GM19455 (cell line): Measurements from ENCODE around the gene SLC35E1.
"Not testable (repeated sequence)": the region's sequence is repeated elsewhere in the genome, so short reads cannot be mapped to it uniquely, and the experiment has no call there.

Experiments used
- ATAC-seq: cut with Tn5 transposase; IDR thresholded peaks from one replicate; pipeline ENCODE4 v1.9.1; 2021; ENCODE audit not compliant: unreplicated experiment

The SLC35E1 gene

DNA sequence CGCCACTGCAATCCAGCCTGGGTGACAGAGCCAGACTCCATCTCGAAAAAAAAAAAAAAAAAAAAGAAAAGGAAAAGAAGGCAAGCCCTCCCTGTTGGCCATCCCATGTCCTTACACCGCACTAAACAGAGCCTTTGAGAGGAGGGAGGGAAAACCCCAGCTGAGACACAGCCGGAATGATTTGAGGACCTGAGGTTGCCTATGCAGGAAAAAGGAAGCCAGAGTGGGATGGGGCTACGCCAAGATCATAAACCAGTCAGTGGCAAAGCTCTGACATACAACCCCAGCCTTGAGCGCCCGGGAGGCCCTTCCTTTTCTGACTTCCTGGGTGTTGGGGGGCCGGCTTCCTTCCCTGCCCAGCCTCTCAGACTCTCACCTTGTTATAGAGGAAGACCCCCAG, 17.4 kb downstream of the SLC35E1 start:
- no peak for ATAC-seq

DNA sequence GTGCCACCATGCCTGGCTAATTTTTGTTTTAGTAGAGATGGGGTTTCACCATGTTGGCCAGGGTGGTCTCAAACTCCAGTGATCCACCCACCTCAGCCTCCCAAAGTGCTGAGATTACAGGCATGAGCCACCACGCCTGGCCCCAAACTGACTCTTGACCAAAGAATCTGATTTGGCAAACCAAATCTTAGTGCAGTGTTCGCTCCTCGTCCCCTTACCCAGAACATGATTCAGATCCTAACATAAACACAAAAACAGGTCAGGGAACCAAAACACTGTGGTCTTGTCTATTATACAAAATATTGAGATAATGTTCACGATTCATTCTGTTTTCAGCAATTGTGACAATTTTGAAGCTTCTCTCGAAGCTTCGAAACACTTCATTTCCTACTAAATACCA, 20.3 kb downstream of the SLC35E1 start:
- ATAC-seq, result not testable (repeated sequence)

DNA sequence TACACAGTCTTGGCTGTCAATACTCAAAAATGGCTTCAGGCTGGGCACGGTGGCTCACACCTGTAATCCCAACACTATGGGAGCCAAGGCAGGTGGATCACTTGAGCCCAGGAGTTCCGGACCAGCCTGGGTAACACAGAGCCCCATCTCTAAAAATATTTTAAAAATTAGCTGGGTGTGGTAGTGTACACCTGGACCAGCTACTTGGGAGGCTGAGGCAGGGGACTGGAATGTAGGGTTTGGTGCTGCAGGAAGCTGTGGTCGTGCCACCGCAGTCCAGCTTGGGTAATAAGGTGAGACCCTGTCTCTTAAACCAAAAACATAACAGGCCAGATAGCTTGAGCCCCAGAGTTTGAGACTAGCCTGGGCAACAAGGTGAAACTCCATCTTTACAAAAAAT, 23.3 kb downstream of the SLC35E1 start:
- no peak for ATAC-seq

DNA sequence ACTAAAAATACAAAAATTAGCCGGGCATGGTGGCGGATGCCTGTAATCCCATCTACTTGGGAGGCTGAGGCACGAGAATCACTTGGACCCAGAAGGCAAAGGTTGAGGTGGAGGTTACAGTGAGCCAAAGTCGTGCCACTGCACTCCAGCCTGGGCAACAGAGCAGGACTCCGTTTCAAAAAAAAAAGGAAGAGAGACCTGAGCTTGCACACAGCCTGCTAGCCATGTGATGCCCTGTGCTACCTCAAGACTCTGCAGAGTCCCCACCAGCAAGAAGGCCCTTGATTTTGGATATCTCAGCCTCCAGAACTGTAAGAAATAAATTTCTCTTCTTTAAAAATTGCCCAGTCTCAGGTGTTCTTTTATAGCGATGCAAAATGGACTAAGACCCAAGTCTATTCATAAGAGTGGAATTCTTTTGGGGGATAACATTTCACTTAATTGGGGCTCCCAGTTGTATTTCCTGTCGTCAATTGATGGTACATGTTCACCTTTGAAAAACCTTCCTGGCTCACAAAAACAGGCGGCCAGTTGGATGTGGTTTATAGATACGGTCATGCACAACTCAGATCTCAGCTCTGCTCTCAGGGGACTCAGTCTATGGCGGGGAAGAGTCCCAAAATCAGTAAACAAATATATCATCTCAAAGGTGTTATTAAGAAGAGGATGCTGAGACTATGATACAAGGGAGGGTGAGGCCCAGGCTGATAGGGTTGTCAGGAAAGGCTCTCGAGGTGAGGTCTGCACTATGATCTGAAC, 27.6 kb downstream of the SLC35E1 start:
- no peak for ATAC-seq

DNA sequence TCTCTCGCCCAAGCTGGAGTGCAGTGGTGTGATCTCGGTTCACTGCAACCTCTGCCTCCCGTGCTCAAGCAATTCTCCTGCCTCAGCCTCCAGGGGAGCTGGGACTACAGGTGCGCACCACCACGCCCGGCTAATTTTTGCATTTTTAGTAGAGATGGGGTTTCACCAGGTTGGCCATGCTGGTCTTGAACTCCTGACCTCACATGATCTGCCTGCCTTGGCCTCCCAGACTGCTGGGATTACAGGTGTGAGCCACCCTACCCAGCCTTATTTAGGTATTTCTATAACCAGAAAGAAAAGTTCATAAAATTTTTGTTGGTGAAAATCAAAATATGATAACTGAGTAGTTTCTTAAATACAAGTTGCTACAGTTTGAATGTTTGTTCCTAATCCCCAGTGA, 28.5 kb downstream of the SLC35E1 start:
- not testable (repeated sequence) for ATAC-seq

DNA sequence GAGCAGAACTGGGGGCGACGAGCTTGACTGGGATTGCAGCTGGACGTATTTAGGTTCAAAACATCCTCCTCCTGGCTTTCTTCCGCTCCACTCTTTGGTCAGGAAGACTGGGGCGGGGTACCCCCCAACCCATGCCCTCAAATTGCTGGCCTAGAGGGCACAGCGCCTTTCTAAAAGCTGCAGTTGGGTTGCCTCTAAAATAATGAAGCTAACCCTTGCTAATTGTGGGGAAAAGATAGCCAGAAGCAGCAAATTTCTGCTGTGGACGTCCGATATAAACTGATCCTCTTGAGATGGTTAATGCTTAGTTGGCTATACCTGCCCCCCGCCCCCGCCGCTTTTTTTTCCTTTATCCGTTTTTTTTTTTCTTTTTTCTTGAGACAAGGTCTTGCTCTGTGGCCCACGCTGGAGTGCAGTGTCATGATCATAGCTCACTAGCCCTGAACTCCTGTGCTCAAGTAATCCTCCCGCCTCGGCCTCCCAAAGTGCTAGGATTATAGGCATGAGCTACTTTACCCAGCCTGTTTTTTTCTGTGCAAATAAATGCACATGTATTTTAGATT, 29.2 kb downstream of the SLC35E1 start:
- no peak for ATAC-seq

DNA sequence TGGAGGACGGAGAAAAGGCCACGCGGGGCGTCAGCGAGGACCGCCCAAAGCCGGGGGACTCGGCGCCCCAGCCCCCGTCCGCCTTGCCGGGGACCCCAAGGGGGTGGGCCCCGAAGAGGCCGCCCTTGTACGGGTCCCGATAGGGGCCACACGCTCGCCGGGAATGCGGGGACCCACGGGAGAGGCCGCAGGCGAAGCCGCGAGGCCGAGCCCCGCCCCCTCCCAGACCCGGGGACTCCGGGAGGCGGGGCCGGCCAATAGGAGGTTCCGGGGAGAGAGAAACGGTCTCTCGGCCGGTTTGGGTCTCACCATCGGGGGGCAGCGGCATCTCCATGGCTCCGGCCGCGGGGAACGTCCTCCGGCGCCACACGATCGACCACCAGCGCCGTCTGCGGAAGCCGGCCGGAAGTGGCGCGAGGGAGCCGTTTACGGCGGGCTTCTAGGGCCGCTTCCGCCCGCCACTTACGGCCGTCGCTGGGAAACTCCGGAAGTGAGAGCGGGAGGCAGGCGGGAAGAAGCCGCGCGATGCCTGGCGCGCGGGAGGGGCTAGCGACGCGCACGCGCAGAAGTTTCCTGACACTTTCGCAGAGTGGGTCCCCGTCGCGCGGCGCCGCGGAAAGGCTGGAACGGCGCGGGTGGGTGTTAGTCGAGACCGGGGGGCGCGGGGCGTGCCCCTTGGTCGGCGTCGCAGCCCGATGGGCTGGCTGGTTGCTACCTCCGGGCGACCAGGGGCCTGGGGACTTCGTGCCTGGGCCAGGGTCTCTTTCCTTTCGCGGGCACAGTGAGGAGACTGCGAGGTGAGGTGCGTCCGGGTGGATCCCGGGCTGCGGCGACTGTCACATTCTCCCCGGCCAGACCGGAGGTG, 29.9 kb downstream of the SLC35E1 start, which contains the start of gene CHERP:
Gene CHERP, minus strand, starts transcription at position 393 of the 865 bp plus-strand sequence. Its CDS starts 59 bp downstream, at position 334.
- peak; percentile 60 for ATAC-seq

DNA sequence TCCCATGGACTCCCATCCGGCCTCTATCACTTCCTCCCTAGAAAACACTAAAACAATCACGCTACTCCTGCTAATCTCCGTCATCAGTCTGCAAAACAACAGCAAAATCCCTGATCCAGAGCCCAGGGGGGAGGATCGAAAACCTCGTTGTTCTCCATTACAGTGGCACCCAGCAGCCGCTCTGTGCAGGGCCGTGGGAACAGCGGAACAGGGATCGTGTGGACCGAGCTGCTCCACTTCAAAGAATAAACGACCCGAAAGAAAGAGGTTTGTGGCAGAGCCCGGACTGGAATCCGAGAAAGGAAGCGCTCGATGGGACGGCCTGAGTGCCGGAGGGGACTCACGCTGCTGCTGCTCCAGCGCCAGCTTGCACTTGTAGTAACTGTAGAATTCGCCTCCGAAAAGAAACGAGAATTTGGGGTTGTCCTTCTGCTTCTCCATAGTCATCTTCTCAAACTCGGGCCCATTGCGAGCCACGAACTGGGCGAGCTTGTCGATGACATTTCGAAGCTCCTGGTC, 30.6 kb downstream of the SLC35E1 start:
- peak; percentile 6 for ATAC-seq

DNA sequence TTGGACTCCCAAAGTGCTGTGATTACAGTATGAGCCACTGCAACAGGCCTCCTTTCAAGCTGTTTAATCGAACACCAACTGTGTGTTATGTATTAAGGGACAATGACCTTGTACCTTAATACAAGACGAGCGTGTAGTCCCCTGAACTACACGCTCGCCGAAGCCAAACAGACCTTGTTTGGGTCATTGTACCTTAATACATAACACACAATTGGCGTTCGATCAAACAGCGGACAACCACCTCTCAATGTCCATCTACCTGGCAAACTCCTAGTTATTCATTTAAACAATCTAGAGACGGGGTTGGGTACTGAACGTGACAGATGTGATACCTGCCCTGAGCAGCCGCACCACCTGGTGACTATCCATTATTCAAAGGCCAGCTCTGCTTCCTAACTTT, 31.3 kb downstream of the SLC35E1 start:
- no peak for ATAC-seq

DNA sequence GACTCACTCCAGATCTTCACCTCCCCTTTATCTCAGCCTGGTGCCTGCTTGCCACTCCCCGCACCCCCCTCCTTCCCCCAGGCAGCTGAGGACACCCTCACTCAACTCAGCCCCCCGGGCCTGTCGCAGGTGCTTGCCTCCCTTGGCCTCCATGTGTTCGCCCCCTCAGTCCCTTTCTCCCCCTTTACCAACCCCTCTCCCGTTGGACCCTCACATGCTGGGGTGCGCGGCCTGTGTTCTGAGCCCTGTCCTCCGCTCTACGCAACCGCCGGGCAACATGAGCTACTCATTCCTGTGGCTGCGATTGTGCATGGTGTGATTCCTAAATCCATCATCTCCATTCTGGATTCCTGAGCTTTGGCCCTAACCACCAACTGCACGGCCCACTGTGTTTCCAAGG, 35.1 kb downstream of the SLC35E1 start:
- no peak for ATAC-seq

DNA sequence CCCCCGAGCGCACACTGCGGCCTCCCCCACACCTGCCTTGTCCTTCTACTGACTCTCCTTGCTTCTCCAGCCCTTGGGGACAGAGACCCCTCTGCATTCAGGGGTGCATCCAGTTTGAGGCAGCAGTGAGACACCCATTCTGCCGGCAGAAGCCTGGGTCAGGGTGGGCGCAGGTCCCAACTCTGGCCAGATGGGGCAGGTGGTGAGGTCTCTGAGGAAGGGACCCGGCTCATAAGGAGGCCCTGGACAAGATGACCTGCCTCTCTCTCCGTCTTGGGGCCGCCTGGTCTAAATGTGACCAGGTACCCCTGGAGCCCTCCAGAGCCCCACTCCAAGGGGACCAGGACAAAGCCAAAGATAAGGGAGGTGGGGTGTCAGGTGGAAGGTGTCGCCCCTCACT, 36.1 kb downstream of the SLC35E1 start:
- ATAC-seq, result no peak

DNA sequence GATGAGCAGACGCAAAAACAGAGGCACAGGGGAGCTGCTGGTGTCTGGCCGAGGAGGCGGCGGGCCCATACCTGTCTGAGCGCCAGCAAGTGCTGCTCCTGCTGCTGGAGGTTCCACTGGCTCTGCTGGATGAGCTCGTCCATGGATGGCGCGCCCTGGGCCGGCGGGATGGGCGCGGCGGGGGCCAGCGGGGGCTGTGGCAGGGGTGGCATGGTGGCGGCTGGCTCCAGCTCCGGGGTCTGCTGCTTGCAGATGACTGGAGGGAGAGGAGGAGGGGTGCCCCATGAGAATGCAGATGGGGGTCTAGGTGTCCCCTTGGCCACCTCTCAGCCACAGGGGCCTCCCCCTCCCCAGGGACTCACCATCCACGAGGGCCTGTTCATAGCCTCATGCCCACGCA, 36.8 kb downstream of the SLC35E1 start:
- ATAC-seq, result no peak

DNA sequence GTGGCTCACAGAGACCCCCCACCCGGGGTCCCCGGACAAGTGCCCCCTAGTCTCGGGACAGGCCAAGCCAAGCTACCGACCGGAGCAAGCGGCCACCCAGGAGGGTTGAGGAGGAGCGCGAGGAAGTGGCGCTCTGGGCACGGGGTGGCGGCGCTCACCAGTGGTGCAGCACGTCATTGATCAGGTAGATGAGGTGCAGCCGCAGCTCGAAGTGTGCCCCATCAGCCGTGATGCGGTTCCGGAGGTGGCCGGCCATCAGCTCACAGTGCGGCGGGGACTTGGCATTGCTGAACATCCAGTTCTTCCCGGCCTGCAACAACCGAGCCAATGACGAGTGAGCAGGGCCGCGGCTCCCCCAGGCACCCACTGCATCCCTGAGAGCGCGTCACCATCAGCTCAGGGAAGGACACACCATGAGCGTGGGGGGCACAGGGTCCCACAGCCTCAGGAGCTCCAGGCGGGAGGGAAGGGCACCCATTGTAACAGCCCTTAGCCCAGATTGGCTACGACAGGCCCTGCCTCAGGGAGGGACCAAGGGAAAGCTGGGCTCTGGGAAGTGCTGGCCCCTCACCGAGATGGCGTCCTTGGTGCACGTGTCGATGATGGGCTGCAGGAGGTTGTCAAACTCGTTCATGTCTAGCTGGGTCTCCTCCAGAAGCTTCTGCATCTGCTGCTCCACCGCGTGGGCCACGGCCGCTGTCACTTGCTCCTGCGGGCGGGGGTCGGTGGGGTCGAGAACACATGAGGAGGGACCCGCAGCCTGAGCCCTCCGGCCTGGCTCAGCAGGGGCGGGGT, 39.6 kb downstream of the SLC35E1 start:
- ATAC-seq, result no peak

DNA sequence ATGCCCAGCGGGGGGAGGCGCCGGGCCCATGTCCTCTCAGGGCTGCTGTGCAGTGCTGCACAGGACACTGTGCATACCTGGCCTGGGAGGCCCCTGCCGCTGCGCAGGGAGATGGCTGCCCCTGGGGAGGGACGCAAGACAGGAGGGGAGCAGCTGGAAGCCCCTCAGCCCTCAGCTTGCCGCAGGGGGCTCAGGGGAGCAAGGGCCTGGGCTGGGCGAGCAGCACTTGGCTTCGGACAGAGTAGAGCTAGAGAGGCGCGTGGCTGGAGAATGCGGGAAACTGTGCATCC, 40.9 kb downstream of the SLC35E1 start:
- ATAC-seq, result no peak

DNA sequence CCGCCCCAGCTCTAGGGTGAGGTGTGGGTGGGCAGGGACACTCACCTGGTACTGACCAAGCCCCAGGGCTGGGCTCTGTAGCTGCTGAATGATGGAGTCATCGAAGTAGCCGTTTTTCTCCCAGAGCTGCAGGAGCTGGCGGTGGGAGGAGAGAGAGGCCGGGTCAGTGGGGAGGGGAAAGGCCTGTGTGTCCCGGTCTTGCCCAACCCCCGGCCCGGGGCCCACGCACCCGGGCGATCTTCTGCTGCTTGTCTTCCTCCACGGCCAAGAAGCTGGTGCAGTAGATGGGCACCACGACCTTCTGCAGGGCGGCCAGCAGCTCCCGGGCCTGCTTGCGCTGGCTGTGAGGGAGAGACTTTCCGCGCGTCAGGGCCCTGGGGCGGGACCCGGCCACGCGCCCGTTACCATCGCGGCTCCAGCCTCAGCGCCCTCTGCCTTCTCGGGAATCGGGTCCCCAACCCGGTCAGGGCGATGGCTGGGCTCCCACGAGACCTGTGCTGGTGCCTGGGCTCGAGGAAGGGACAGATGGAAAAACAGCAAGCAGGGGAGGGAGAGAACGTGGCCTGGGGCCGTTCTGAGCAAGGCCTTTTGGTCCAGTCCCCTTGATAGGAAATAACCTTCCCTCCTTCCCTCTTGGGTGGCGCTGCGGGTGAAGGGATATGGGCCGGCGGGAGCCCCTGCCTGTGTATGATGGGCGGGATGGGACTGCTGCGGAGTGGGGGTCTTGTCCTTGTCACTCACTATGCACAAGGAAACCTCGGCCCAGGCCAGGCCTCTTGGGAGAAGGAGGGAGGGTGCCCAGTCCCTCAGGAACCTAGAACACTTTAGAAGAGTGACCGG, 41.5 kb downstream of the SLC35E1 start:
- ATAC-seq, result no peak

DNA sequence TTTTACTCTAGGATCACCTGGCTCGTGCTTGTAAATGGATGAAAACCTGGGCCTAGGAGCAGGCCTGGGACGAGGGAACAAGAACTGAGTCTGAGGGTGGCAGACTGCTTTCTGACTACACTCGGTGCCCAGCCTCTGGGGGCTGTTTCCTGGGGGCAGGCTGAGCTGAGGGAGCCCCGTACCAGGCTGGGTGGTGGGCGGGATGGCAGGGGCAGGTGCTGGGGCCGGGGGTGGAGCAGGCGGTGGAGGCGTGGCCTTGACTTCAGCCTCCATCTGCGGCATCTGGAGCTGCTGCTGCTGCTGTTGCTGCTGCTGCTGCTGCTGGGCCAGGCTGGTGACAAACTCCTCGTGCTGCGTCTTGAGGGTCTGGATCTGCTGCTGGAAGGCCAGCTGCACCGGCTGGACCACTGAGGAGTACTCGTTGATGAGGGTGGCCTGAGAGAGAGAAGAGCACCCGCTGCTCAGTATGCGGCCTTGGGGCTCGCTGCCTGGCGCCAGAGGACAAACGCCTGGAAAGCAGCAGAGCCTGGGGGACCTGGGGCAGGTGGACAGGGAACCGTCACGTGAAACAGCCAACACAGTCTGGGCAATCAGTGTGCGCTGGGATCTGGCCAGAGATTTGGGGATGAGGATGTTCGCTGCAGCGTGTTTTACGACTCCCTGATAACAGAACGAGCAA, 42.6 kb downstream of the SLC35E1 start:
- ATAC-seq, result no peak

DNA sequence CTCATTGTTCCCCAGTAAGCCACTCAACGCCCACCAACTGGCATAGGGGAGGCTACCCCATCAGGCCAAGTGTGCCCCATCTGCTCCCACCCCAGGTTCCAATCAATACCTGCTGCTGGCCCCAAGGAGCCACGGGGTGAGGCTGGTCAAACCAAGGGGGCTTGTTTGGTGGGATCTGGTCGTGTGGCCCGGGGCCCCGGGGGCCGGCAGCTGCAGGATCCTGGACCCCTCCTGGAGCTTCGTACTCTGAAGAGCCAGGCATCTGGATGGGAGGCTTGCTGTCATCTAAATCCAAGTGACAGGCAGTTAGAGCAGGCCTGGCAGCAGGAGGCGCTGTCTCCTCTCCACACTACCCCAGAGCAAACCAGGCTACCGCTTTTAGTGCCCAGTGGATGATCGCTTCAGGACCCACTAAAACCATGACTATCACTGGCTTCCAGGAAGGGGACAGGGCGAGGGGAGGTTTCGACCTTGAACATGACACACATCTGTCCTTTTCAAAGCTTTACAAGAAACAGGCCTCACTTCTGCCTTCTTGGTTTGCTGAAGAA, 44.2 kb downstream of the SLC35E1 start:
- ATAC-seq, result no peak

DNA sequence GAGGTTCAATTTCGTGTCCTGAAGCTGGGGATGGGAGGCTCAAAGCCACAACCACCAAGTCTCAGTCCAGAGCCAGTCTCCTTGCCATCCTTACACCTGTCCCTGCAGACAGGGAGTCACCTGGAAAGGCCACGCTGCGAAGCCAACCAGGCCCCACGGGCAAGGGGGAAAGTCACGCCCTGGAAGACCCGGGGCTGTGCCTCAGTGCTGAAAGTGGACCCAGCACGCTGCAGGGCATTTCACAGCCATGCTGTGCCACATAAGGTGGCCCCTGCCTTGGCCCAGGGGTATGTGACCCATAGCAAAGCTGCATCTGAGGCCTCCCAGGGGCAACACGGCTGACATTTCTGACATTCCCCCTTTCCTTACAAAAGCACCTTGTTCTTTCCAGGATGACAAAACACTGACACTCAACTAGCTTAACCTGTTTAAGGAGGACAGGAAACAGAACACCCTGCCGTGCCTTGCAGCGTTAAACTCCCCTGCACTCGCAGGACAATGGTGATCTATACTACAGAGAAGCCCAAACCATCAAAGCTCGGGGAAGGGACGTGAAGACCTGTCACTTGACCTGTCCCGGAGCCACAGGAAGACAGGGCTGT, 44.8 kb downstream of the SLC35E1 start:
- ATAC-seq, result no peak
